DLD1 (cell line): ENCODE data around the gene TCF19.

Experiments used
- in situ Hi-C: cut with HindIII; loops from 2 replicates; pipeline ENCODE4 v1.10.0; 2017; ENCODE audit warnings: low sequenced_read_pairs

TCF19 gene, protein sequence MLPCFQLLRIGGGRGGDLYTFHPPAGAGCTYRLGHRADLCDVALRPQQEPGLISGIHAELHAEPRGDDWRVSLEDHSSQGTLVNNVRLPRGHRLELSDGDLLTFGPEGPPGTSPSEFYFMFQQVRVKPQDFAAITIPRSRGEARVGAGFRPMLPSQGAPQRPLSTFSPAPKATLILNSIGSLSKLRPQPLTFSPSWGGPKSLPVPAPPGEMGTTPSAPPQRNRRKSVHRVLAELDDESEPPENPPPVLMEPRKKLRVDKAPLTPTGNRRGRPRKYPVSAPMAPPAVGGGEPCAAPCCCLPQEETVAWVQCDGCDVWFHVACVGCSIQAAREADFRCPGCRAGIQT

GRCh38 chr6:31158140-31158862 lies at the start of gene TCF19:
TSS of gene TCF19 (plus strand) at chr6:31158589. CDS start at chr6:31159470, 881 bp downstream.
- in situ Hi-C loops: no loop called here

GRCh38 chr6:31110825-31111582 lies 47.4 kb upstream of the TCF19 start:
- in situ Hi-C loops: no loop called here

DNA sequence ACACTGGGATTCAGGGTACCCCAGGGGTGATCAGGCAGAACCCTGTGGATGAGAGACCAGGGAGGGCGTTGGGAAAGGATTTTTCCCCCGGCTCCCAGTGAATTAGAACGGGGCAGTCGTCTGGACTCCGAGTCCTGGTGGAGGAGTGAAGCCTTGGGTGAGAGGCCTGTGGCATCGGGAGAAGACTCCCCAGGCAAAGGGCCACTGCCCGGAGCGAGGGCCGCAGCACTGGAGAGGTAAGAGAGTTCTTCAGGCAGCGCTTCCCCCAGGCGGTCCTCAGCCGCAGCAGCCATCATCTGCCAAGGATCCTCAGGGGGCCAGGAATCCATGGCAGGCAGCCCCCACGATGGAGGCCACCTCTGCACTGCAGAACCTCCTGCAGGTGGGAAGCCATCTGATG lies 46.7 kb upstream of the TCF19 start:
- in situ Hi-C loops: no loop called here

DNA sequence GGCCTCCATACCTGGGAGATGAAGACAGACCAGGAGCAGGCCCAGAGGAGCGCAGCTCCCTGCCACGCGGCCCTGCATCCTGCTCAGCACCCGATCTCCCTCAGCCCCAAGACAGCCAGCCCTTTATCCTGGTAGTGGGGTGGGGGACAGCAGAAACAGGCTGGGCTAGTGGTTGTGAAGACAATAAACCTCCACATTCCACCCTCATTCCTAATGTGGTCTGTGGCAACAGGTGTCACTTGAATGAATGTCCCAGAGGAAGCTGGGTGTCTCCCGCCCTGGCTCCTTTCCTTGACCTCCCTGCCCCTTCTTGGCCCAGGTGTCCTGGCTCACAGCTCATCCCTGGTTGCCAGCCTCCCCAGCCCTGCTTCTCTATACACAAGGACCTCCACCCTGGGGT lies 45.9 kb upstream of the TCF19 start, which contains the start of gene C6orf15:
C6orf15 (minus strand) TSS at position 98 of the 400 bp plus-strand sequence; CDS start at position 78, 20 bp downstream.
- in situ Hi-C loops: no loop called here

DNA sequence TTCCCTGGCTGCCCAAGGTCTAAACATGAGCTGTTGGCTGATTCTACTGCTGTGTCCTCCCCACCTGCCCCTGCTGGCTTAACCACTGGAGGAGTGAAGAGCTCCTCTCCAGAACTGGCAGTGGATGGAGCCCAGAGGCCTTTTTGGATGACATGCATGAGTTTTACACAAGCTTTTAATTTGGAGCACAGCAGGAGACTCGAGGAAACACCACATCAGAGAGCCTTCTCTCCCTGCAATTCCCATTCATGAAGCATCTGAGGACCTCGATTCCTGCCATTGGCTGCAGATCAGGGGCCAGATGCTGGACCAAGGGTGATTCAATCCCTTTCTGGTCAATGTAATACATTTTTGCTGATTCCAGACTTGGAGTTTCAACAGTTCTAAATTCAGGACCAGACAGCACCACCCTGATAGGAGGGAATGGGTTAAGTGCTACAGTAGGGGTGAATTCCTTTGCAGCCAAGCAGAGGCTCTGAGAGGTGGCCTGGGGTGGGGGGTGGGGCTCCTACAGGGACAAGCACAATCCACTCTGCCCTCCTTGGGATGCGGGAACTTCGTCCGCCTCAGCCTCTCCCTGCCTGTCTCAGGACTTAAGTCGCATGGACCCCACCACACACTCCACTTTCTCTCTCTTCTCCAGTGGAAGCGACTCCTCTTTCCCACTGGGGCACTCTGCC lies 44.4 kb upstream of the TCF19 start:
- in situ Hi-C loops: no loop called here

GRCh38 chr6:31114541-31114878 lies 43.9 kb upstream of the TCF19 start, which contains the start of gene PSORS1C1:
TSS of gene PSORS1C1 (plus strand) at chr6:31114800. CDS start at chr6:31129633, 14,833 bp downstream.
- in situ Hi-C loops: no loop called here

DNA sequence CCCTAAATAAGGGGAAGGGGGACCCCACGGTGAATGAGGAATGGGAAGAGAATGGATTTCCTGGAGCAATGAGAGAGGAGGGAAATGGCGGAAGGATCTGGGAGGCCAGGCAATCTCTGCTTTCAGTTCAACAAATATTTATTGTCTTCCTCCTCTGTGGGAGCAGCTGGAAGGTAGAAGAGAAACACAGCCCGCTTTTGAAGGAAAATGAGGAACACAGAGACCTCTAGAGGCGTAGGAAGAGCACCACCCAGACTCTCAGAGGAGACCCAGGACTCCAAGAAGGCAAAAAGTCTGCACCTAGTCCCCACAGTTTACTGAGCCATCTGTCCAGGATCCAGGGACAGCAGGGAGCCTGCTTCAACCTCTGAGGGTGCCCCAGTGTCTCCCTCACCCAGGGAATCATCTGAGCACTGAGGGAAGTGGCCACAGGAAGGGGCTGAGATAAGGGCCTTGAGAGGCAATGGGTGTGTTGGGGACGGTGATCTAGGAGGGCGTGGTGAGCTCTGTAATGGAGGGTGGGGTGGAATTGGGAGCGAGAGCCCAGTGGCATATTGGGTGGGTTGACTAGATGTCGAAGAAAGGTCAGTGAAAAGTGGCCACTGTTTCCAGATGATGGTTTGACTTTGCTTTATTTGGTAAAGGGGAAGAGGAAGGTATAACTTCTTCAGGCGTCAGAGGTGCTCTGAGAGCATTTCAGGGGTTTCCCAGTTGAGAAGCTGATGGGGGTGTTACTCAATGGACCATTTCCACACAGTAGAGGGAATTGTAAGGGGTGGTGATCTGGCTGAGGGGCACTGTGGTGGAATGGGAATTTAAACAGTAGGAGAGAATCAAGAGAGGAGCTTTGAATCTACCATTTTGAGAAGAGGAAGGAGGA lies 43.2 kb upstream of the TCF19 start:
- in situ Hi-C loops: no loop called here

DNA sequence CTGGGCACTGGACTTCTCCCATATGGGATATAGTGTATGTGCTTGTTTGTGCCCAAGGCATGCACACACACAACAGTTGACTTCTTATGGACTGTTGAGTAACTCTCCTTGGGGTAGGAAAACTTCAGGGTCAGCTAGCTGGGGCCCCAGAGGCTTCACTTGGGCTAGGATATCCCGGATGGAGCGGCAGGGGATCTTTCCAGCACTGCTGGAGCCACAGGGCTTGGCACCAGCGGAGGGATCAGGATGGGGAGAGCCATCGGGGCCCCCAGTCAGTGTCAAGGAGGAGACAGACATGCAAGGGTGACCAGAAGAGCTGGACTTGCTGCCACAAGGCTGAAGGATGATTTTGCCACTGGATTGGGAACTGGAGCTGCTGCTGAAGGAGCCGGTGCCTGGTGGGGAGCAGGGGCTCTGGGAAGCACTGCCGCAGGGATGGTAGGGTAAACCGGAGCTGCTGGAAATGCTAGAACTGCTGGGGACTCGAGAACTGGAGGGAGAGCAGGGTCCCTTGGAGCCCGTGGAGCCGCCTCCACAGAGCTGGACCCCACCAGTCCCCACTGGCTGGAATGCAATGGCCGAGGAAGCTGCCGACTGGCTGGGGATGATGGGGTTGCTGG lies 42.3 kb upstream of the TCF19 start:
- in situ Hi-C loops: no loop called here

DNA sequence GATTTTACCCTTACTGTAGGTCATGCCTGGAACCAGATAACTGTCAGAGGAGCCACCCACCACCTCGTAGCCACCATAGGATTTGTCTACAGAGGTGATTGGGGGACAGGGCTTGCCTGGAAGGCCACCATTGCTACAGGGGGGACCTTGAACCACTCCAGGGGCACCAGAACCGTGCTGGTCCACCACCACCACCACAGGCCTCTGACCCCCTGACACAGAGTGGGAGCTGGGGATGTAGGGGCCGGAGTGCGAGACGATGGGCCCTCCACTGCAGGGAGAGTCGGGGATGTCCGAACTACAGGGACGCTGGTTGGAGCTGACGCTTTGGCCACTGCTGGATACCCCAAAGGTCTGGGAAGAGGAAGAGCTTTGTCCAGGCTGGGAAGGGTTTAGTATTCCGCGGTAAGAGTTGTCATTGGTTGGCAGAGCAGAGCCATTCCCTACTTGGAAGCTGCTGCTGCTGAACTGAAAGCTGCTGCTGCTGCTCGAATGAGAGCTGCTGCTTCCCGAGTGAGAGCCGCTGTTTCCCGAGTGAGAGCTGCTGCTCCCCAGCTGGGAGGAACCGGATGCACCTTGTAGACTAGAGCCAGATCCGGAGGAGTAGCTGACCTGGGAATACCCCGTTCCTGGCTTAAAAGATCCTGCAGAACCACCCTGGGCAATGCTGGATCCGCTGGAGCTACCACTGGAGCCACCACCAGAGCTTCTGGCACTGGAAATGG lies 41.6 kb upstream of the TCF19 start:
- in situ Hi-C loops: no loop called here

GRCh38 chr6:31118178-31118577 lies 40.2 kb upstream of the TCF19 start:
- in situ Hi-C loops: no loop called here

- in situ Hi-C loops: no loop called here
These were observed 38.1 kb upstream of the TCF19 start, which contains the start of gene CDSN for GRCh38 chr6:31120151-31120915. TSS of gene CDSN (minus strand) at chr6:31120446. CDS start at chr6:31120419, 27 bp downstream.

- in situ Hi-C loops: no loop called here
These were observed 37.1 kb upstream of the TCF19 start for GRCh38 chr6:31121131-31121790.

DNA sequence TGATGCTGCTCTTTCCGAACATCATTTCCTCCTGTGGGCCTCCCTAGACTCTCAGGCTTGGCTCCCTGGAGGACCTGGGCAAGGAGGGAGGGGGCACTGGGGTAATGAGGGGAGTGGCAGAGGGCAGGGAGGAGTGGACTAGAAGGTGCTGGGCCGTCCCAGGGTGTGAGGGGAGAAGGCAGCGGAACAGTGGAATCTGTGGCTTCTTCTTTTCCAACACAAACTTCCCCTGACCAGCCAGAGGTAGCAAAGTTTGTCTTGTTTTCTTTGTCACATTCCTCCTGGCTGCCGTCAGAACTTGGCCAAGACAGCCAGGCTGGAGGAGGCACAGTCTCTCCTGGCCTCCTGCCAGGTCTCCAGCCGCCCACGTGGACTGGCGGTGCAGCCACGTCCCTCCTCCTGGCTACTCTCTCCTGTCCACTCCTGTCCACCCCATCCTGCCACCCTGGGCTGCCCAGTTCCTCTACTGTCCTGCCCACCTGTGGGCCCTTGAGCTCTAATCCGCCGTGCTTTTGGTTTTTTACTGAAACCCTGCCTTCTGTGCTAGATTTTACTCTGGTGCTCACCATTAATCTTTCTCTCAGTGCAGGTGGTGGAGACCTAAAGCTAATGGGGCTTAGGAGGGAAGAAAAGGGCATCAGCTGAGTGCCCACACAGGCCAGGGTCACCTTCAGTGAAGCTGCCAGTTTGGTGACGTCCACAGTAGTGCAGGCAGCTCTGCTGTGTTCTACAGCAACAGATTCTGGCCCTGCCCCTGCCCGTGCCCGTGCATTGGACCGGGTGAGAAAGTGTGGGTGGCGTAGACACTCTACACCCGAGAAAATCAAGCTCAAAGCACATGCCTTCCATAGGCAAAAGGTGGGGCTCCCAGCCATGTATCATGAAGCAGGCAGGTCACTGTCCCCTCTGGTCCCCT lies 35.3 kb upstream of the TCF19 start:
- in situ Hi-C loops: no loop called here

DNA sequence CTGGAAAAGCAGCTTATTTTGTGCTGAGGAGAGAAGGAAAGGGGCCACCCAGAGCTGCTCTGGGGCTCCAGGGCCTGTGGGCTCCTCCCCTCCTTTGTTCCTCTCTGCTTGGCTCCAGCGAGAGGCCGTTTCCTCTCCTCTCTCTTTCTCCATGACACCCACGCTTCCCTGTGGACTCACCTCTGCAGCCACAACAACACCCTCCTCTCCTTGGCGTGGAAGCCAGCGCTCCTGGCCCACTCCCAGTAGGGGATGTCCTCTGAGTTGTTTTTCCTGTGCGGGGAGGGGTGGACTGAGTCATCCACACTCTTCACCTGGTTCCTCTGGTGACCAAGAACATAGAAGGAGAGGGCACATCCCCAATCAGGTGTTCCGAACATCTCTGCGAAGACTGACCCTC lies 33.2 kb upstream of the TCF19 start:
- in situ Hi-C loops: loop anchor here (25.0 kb wide), 1 partner anchor 112 kb away; no protein-coding TSS in a partner anchor

GRCh38 chr6:31125586-31126363 lies 32.6 kb upstream of the TCF19 start:
- in situ Hi-C loops: loop anchor here (25.0 kb wide), 1 partner anchor 112 kb away; no protein-coding TSS in a partner anchor
